OCI-LY7 (cell line): ENCODE results near the gene TAB3. TPM values are rescaled to one million over a fixed set of nuclear protein-coding genes. Genes with fewer than 3 reads are reported as not detected.

Source experiments
- BruUV-seq: library from RNA; stranded (reverse); fragments of 400-500 nt; replicated peaks from 2 replicates; lab custom pipeline; 2021; lab: Mats Ljungman, UMichigan
- CTCF ChIA-PET: fragments of 300-600 bp; sonication (Branson Sonifier 250); formaldehyde crosslinking; loops from one replicate; lab custom pipeline; 2022; ENCODE audit warnings: antibody characterized with exemption; ENCODE audit not compliant: unreplicated experiment; lab: Charles Lee
- POLR2A ChIA-PET: fragments of 300-600 bp; sonication (Branson Sonifier 250); formaldehyde crosslinking; loops from one replicate; lab custom pipeline; 2022; ENCODE audit warnings: antibody characterized with exemption; lab: Charles Lee
- DNase-seq: peaks from one replicate; pipeline ENCODE4 v3.0.0-alpha.2; 2015; ENCODE audit warnings: low spot score
- H2AFZ ChIP-seq: fragments of 200-600 bp; sonication (generic), shearing (Covaris generic); 2 replicates; pipeline ENCODE4 v1.6.1; 2014; ENCODE audit warnings: mild to moderate bottlenecking, antibody characterized with exemption, low read length, moderate library complexity
- H3K27ac ChIP-seq: fragments of 200-600 bp; sonication (generic); 2 replicates; pipeline ENCODE4 v1.5.1; 2014; ENCODE audit warnings: mixed run types, low read depth, mild to moderate bottlenecking, moderate library complexity, low read length, inconsistent platforms; ENCODE audit not compliant: poor library complexity, severe bottlenecking
- H3K36me3 ChIP-seq: fragments of 200-600 bp; sonication (generic); 2 replicates; pipeline ENCODE4 v1.6.1; 2014; ENCODE audit warnings: mild to moderate bottlenecking, antibody characterized with exemption, low read length, moderate library complexity, mixed read lengths; ENCODE audit not compliant: insufficient read depth
- H3K4me1 ChIP-seq: fragments of 200-600 bp; sonication (generic); 2 replicates; pipeline ENCODE4 v1.5.1; 2014; ENCODE audit warnings: mild to moderate bottlenecking, low read length; ENCODE audit not compliant: insufficient read depth, poor library complexity, severe bottlenecking
- H3K4me2 ChIP-seq: fragments of 200-600 bp; sonication (generic); 2 replicates; pipeline ENCODE4 v1.6.1; 2014; ENCODE audit warnings: mild to moderate bottlenecking, low read length
- H3K4me3 ChIP-seq: fragments of 200-600 bp; sonication (generic); 2 replicates; pipeline ENCODE4 v1.5.1; 2014; ENCODE audit warnings: mild to moderate bottlenecking, low read depth, low read length; ENCODE audit not compliant: poor library complexity, severe bottlenecking
- H3K79me2 ChIP-seq: fragments of 200-600 bp; sonication (generic); 2 replicates; pipeline ENCODE4 v1.6.1; 2016; ENCODE audit warnings: low read depth, mild to moderate bottlenecking, low read length, moderate library complexity, mixed read lengths; ENCODE audit not compliant: insufficient read depth
- H3K9me2 ChIP-seq: fragments of 200-600 bp; sonication (generic); 2 replicates; pipeline ENCODE4 v1.6.1; 2016; ENCODE audit warnings: mild to moderate bottlenecking, low read length, mixed read lengths; ENCODE audit not compliant: insufficient read depth
- H3K9me3 ChIP-seq: fragments of 200-600 bp; sonication (generic); 2 replicates; pipeline ENCODE4 v1.6.1; 2014; ENCODE audit warnings: mild to moderate bottlenecking, mixed run types, low read length, mixed read lengths
- H4K20me1 ChIP-seq: fragments of 200-600 bp; sonication (generic); 2 replicates; pipeline ENCODE4 v1.6.1; 2014; ENCODE audit warnings: mild to moderate bottlenecking, antibody characterized with exemption, low read length, moderate library complexity, mixed read lengths; ENCODE audit not compliant: insufficient read depth
- CTCF ChIP-seq: fragments of 200-600 bp; sonication (generic); conservative IDR thresholded peaks from 2 replicates; pipeline ENCODE4 v1.5.1; 2014; ENCODE audit warnings: mild to moderate bottlenecking, antibody characterized with exemption, low read length, moderate library complexity, mixed read lengths
- EZH2phosphoT487 ChIP-seq: fragments of 200-600 bp; sonication (generic); IDR thresholded peaks from 2 replicates; pipeline ENCODE4 v1.6.1; 2018; ENCODE audit warnings: low read depth, borderline replicate concordance, mild to moderate bottlenecking, mixed run types, antibody characterized with exemption, low read length, moderate library complexity, mixed read lengths
- intact Hi-C: fragments of 100-400 bp; cut with micrococcal nuclease; formaldehyde crosslinking; loops from one replicate; pipeline ENCODE4 v1.10.0; 2022; ENCODE audit not compliant: unreplicated experiment
- total RNA-seq, 2 experiments: library from RNA; depleted of rRNA in 1 of 2; stranded (reverse); fragments of >200 nt in 1 of 2; shearing (Covaris generic) in 1 of 2; gene quantifications; 2 replicates each; pipeline ENCODE4 v1.2.3, GENCODE V29; 2014 to 2022

The TAB3 gene
- total RNA-seq, 2 experiments from 2014 or later, result 13.8 to 14.6 TPM

- CTCF ChIA-PET, result no interaction called here
- Histone ChIP-seq H3K9me3 (no peaks in the 10 kb centered on the region), H3K4me3 (no peak overlapping the region), H3K27ac (no peak overlapping the region), H4K20me1 (no peaks in the 10 kb centered on the region), H3K79me2 (no peaks in the 10 kb centered on the region), H2AFZ (no peak overlapping the region), H3K4me2 (no peak overlapping the region), H3K9me2 (no peaks in the 10 kb centered on the region), H3K4me1 (no peaks in the 10 kb centered on the region), H3K36me3 (no peaks in the 10 kb centered on the region)
- TF ChIP-seq CTCF, result no peak
- TF ChIP-seq EZH2phosphoT487, result no peak
- no TSS peak for BruUV-seq
- DNase-seq, result no peak
- POLR2A ChIA-PET, result no interaction called here
- intact Hi-C loops, result no loop called here
Observed at GRCh38 chrX:30935985-30936384, 46.9 kb upstream of the TAB3 start.

GRCh38 chrX:30931920-30932319 lies 42.9 kb upstream of the TAB3 start:
- Histone ChIP-seq H3K4me2 (no peak overlapping the region), H3K4me1 (no peaks in the 10 kb centered on the region), H2AFZ (no peak overlapping the region), H3K9me3 (no peaks in the 10 kb centered on the region), H3K4me3 (no peak overlapping the region), H4K20me1 (no peaks in the 10 kb centered on the region), H3K79me2 (no peaks in the 10 kb centered on the region), H3K9me2 (no peaks in the 10 kb centered on the region), H3K36me3 (no peaks in the 10 kb centered on the region), H3K27ac (no peak overlapping the region)
- DNase-seq, result no peak
- ChIA-PET CTCF (no interaction called here), POLR2A (no interaction called here)
- TF ChIP-seq EZH2phosphoT487, result no peak
- TF ChIP-seq CTCF, result no peak
- no TSS peak for BruUV-seq
- intact Hi-C loops, result no loop called here

- H3K9me2 ChIP-seq, result no peaks in the 10 kb centered on the region
- CTCF ChIA-PET, result no interaction called here
- no peaks in the 10 kb centered on the region for H3K9me3 ChIP-seq
- no peak overlapping the region for H2AFZ ChIP-seq
- H3K4me1 ChIP-seq, result no peaks in the 10 kb centered on the region
- no peaks in the 10 kb centered on the region for H4K20me1 ChIP-seq
- POLR2A ChIA-PET, result interaction anchor here (0.6 kb wide), 1 partner anchor 257 kb away, joined by 3 read pairs; no protein-coding TSS in a partner anchor
- H3K27ac ChIP-seq, result no peak overlapping the region
- intact Hi-C loops, result no loop called here
- H3K79me2 ChIP-seq, result no peaks in the 10 kb centered on the region
- H3K4me3 ChIP-seq, result no peak overlapping the region
- TF ChIP-seq EZH2phosphoT487, result no peak
- TF ChIP-seq CTCF, result no peak
- no peak overlapping the region for H3K4me2 ChIP-seq
- no peak for DNase-seq
- no TSS peak for BruUV-seq
- H3K36me3 ChIP-seq, result no peaks in the 10 kb centered on the region
Observed at GRCh38 chrX:30930679-30931078, 41.6 kb upstream of the TAB3 start.
